ENCODE results near the gene MMAA.
"Not testable (repeated sequence)": the region's sequence is repeated elsewhere in the genome, so short reads cannot be mapped to it uniquely, and the experiment has no call there.

The MMAA gene

GRCh38 chr4:145618932-145619638, at the start of gene MMAA:
Gene MMAA, plus strand, starts transcription at chr4:145619385. Its CDS starts 19,755 bp downstream, at chr4:145639140.
- peak; percentile 94 for DNase-seq

DNA sequence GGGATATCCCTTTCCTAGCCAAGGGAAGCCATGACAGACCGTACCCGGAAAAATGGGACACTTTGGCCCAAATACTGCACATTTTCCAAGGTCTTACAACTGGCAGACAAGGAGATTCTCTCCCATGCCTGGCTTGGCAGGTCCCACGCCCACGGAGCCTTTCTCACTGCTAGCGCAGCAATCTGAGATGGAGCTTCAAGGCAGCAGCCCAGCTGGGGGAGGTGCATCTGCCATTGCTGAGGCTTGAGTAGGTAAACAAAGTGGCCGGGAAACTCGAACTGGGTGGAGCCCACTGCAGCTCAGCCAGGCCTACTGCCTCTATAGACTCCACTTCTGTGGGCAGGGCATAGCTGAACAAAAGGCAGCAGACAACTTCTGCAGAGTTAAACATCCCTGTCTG, 44.6 kb upstream of the MMAA start:
- DNase-seq: not testable (repeated sequence)

GRCh38 chr4:145580906-145581305, 38.3 kb upstream of the MMAA start:
- DNase-seq: no peak

GRCh38 chr4:145583191-145584055, 35.8 kb upstream of the MMAA start:
- DNase-seq: no peak

- no peak for DNase-seq
These were observed 32.0 kb upstream of the MMAA start for GRCh38 chr4:145587088-145587754.

DNA sequence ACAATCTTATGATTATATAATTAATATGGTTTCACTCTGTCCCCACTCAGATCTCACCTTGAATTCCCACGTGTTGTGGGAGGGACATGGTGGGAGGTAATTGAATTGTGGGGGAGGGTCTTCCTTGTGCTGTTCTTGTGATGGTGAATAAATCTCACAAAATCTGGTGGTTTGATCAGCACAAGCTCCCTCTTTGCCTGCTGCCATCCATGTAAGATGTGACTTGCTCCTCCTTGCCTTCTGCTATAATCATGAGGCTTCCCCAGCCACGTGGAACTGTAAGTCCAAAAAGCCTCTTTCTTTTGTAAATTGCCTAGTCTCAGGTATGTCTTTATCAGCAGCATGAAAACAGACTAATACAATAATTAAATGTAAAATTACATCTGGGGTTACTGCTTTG, 29.8 kb upstream of the MMAA start:
- DNase-seq: not testable (repeated sequence)

GRCh38 chr4:145589916-145590702, 29.1 kb upstream of the MMAA start:
- no peak for DNase-seq

DNA sequence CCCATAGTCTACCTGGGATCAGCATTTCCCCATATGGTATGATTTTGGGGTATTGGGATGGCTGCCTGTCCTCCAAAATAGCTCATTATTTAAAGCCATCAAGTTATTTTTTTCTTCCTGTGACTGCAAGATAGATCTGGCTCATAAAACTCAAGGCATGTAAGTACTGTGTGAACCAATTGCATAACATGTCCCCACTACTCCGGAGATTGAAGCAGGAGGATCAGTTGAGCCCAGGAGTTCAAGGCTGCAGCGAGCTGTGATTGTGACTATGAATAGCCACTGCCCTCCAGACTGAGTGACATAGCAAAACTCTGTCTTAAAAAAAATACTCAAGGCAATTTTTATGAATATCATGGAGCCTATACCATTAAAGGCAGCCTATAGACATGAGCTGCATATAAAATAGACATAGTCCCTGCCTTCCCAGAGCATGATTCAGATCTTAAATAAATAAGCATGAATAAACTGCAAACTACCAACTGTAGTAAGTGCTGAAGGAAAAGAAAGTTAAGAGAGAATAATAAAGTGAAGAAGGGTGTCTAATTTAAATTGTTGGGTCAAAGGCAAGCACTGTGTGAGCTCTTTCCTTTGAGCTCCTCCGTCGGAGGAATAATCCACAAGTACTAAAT, 16.9 kb upstream of the MMAA start:
- DNase-seq: no peak

- no peak for DNase-seq
These were observed 13.2 kb upstream of the MMAA start for GRCh38 chr4:145605941-145606340.

- DNase-seq: peak; percentile 70
These were observed 9.4 kb upstream of the MMAA start for GRCh38 chr4:145609481-145610427.

- no peak for DNase-seq
These were observed 5.5 kb upstream of the MMAA start for GRCh38 chr4:145613566-145614232.

- no peak for DNase-seq
These were observed 5.0 kb upstream of the MMAA start for GRCh38 chr4:145614233-145614610.

GRCh38 chr4:145618210-145618931, 814 bp upstream of the MMAA start:
- DNase-seq: peak; percentile 49

GRCh38 chr4:145619639-145619996, 433 bp downstream of the MMAA start:
- DNase-seq: peak; percentile 71

DNA sequence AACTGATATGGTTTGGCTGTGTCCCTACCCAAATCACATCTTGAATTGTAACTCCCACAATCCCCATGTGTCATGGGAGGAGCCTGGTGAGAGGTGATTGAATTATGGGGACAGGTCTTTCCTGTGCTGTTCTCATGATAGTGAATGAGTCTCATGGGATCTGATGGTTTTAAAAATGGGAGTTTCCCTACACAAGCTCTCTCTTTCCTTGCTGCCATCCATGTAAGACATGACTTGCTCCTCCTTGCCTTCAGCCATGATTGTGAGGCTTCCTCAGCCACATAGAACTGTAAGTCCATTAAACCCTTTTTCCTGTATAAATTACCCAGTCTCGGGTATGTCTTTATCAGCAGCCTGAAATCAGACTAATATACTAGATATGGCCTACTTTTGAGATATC, 2.9 kb downstream of the MMAA start:
- DNase-seq: not testable (repeated sequence)

GRCh38 chr4:145623831-145624230, 4.6 kb downstream of the MMAA start:
- peak; percentile 9 for DNase-seq

DNA sequence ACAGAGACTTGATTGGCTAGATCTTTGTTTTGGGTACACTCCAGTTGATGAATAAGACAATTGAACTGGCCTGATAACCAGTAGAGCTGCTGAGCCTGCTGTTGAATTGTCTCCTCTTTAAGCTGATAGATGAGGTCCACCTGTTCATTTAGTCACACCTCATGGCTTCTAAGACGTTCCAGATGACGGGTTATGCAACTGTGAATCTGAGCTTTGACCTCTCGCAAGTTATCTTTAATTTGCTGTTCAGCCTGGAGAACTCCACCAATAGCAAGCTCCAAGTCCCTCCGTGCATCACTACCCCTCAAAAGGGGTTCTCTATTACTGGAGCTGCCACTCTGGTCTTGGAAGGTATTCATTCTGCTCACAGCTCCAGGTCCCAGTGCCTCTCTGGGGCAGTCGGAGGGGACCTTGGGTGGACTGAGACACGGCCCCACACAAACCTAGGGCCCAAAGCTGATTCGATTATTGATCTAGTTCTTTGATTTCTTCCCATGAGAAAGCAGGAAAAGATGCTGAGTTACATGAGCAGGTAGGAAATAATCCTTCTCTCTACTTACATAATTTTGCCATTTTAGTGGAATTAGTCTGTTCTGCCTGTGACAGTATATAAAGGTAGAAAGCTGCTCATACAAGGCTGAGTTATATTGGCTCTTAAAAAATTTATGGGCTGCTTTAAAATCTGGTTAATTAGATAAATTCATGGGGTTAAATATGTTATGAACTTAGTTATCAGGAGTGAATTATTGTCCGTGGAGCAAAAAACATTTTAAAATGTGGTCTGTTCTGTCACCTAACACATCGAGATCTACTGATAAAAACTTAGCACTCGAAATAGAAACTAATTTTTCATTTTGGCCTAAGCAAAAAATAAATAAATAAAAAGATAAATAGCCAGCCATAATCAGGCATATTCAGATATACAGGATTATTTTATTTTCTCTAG, 6.8 kb downstream of the MMAA start:
- DNase-seq: peak; percentile 13

DNA sequence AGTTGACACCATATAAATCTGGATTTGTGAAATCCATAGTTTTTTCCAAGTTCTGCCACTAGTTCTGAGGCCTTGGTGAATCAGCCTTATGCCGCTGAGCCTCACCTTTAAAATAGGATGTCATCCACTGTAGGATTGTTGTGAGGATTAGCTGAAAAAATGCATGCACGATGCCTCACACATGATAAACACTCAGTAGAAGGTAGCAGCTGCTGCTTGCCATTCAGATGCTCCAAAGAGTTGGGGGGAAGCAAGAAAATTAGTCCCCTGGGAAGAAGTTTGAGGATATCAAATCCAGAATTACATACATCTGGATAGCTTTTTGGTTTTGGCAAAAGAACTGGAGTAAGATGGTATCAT, 7.4 kb downstream of the MMAA start:
- DNase-seq: no peak

GRCh38 chr4:145635117-145635516, 15.9 kb downstream of the MMAA start:
- no peak for DNase-seq
